GM21529 (cell line): Measurements from ENCODE around the gene MEOX1.
"Not testable (repeated sequence)": the region's sequence is repeated elsewhere in the genome, so short reads cannot be mapped to it uniquely, and the experiment has no call there.

ENCODE experiments used
- ATAC-seq: cut with Tn5 transposase; IDR thresholded peaks from one replicate; pipeline ENCODE4 v1.9.1; 2021; ENCODE audit not compliant: unreplicated experiment

Gene MEOX1

GRCh38 chr17:43661699-43662412 is at the start of gene MEOX1:
MEOX1 (minus strand) TSS chr17:43661922; CDS start chr17:43661534, 388 bp downstream.
- no peak for ATAC-seq

- ATAC-seq, result no peak
These were observed 48.4 kb upstream of the MEOX1 start for GRCh38 chr17:43710101-43710500.

- no peak for ATAC-seq
These were observed 47.5 kb upstream of the MEOX1 start for GRCh38 chr17:43709210-43709609.

- ATAC-seq, result no peak
These were observed 45.5 kb upstream of the MEOX1 start for GRCh38 chr17:43707184-43707583.

- no peak for ATAC-seq
These were observed 44.5 kb upstream of the MEOX1 start for GRCh38 chr17:43706235-43706634.

GRCh38 chr17:43703630-43704029 is 41.9 kb upstream of the MEOX1 start:
- ATAC-seq, result no peak

GRCh38 chr17:43702637-43703036 is 40.9 kb upstream of the MEOX1 start:
- no peak for ATAC-seq

- ATAC-seq, result peak; percentile 47
These were observed 39.6 kb upstream of the MEOX1 start for GRCh38 chr17:43701318-43701743.

GRCh38 chr17:43699438-43699756 is 37.7 kb upstream of the MEOX1 start:
- no peak for ATAC-seq

- ATAC-seq, result no peak
These were observed 37.1 kb upstream of the MEOX1 start for GRCh38 chr17:43698678-43699437.

GRCh38 chr17:43697937-43698336 is 36.2 kb upstream of the MEOX1 start:
- ATAC-seq, result no peak

- ATAC-seq, result no peak
These were observed 35.2 kb upstream of the MEOX1 start for GRCh38 chr17:43696891-43697290.

- ATAC-seq, result no peak
These were observed 34.5 kb upstream of the MEOX1 start for GRCh38 chr17:43695970-43696865.

- no peak for ATAC-seq
These were observed 32.6 kb upstream of the MEOX1 start for GRCh38 chr17:43694081-43694870.

- no peak for ATAC-seq
These were observed 29.6 kb upstream of the MEOX1 start for GRCh38 chr17:43691317-43691693.

- no peak for ATAC-seq
These were observed 29.0 kb upstream of the MEOX1 start for GRCh38 chr17:43690624-43691316.

GRCh38 chr17:43689814-43690213 is 28.1 kb upstream of the MEOX1 start:
- ATAC-seq, result no peak

GRCh38 chr17:43689131-43689530 is 27.4 kb upstream of the MEOX1 start:
- ATAC-seq, result no peak

- ATAC-seq, result not testable (repeated sequence)
These were observed 25.2 kb upstream of the MEOX1 start for GRCh38 chr17:43686957-43687356.
